ENCODE results near the gene BCL11A.

Gene BCL11A

GRCh38 chr2:60544062-60544461, 9.4 kb downstream of the BCL11A start:
- DNase-seq, result no peak

DNA sequence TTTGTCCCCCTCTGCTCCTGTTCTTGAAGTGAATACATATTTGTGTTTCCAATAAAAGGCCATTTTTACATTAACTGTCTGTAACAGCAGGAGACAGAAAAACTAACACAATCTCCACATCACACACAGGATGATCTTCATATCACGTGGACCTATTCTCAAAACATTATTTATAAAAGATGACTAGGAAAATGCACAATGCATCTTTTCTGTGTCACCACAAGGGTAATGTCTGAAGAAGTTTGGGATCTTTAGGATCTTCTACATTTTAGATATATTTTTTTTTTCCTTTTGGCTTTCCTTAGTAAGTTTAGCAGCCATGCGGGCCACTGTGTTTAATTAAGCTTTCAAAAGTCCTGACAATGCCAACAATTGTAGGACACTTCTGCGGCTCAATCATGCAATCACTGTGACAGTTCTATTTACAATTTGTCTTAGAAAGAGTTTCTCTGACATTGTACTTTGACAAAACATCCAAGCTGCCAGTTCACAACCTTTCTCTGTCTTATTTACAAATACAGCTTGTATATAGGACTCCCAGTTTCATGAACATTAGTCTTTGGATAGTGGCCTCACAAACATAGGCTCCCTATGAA, 12.3 kb downstream of the BCL11A start:
- no peak for DNase-seq

GRCh38 chr2:60540074-60540473, 13.4 kb downstream of the BCL11A start:
- DNase-seq, result no peak

DNA sequence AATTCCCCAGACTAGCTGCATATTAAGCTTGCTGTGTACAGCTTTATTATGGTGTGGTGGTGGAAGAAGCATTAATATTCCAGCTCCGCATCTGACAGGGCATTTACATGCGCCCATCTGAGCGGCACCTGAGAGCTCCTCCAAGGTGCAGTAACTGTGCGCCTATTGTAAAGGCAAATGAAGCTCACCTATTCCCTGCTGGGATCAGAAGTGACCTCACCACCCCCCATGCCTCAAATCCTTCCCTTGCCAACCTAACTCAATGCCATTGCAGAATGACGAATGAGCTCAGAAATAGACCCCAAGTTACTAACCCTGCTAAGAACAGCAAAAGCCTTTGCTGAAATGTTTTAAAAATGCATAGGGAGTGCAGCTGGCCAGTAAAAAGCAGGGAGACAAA, 14.3 kb downstream of the BCL11A start:
- no peak for DNase-seq

DNA sequence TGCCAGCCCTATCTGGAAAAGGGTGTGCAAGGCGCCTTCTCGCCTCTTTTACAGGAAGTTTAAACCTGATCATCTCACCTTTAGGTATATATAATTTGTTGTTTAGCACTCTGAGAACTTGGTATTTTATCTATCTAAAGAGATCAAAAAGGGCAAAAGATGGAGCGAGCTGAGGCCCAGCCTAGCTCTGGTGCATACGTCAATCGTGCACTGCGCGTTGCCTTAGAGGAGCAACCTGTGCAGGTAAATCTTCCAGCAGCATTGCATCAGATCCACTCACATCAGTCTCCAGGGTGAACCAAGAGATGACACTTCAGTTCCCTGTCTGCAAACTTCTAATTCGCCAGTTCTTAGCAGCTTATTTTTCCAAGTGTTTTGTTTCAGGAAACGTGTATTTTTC, 15.4 kb downstream of the BCL11A start:
- DNase-seq, result no peak

GRCh38 chr2:60536746-60537145, 16.7 kb downstream of the BCL11A start:
- DNase-seq, result no peak

GRCh38 chr2:60535685-60536312, 17.7 kb downstream of the BCL11A start:
- DNase-seq, result no peak

DNA sequence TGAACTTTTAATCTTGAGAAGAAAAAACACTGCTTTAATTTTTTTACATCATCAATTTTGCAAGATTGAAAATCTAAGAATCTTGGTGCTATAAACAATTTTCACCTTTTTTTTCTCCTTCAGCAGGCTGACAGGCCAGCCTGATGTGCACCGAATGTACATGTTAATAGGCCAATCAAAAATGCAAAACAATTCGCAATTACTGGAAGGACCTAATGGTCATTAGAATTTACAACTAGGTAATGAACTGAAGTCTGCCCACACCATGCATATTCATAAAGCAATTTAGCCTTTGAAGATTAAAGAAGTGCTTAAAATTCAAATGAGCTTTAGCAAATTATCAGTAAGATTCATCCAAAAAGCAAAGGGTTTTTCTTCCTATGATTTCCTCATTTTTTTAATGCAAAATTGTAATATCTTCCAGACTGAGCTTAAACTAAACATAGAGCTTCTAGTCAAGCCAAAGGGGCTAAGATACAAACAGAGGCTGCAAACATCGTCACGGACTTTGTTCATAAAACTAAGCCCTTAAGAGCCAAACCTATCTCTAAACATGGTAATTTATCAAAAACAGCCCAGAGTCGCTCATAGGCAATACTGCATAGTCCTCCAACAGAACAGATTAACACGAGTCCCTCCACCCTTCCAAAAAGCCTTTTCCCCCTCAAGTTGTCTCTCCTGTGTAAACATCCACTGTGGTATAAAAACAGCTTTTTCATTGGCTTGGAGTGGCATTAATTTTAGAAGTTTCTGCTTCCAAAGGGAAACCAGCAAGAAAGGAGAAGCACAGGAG, 18.4 kb downstream of the BCL11A start:
- DNase-seq, result no peak

DNA sequence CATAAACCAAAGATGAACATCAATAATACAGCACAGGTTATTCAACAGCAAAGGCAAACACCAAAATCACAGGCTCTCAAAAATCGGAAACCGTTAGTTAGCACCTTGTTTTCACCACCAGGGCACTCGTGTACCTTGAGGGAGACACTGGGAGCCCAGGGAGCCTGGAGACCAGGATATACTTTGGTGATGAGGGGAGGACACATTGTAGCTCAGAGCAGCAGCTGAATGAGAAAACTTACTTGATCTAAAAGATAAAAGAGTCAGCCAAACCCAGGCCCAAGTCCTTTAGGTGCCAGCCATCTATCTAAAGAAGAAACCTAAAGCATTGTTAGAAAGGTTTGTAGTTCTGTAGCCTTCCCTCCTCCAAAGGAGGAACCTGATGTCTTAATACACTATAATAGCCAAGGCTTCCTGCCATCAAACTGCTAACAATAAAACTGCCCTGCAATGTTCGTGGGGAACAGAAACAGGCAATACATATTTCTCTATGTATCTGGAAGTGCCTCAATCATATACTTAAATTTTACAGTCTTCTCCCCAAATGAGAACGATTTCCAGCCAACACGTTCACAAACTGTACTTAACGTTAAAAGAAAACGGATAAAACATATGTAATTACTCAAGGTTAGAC, 19.3 kb downstream of the BCL11A start:
- no peak for DNase-seq

DNA sequence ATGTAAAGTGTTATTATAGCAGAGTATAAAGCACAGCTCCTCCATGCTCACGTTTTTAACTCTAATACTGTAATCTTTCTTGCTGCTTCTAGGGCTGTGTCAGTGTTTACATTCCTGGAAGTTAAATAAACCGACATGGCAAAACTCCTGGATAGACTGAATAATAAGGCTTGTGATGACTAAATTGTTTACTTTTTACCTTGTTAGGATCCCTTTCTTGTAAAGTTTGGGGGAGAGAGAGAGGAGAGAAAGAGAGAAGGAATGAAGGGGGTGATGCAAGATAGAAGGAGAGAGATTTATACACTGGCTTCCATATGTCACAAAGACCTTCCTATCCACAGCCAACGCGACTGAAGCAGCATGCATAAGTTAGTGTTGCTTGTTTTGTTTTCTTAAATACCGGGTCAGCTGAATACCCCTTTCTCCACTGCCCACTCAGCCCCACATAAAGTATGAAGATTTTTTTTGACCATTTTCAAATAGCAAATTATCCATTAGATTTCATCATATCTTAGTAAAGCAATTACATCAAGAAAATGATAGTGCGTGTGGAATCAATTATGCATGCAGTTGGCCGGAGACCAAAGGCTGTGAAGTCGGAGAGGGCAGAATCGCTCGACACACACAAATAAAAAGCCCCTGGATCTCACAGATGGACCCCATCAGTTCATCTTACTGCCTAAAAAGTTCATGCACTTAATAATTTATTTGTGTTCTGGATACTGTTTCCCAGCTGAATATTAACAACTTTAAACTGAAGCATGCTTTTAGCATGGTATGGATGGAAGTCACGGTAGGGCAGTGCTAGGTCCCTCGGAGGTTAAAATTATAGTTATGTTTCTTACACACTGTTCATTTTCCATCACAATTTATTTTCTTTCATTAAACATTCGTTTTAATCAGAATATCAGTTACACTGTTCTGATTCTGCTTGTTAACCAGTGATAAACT, 20.1 kb downstream of the BCL11A start:
- DNase-seq, result no peak

GRCh38 chr2:60532421-60532820, 21.0 kb downstream of the BCL11A start:
- no peak for DNase-seq

DNA sequence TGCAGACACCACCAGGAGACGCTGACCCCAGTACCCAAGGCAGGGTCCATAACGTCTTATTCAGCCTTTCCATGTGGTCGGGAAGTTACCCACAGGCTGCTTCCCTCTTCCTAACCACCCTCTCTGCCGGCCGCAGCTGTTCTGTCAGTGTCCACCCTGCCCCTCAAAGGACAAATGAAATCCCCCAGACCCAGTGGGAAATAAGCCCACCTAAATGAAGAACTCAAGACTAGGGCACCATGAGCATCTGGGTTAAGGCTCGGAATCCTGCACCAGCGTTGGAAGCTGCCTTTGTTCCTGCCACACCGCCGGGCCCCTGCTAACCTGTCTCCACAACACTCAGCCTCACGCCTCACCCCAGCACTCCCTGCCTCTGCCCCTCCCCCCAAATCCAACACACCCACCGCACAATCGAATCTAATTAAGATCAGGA, 21.7 kb downstream of the BCL11A start:
- no peak for DNase-seq

GRCh38 chr2:60530660-60531281, 22.7 kb downstream of the BCL11A start:
- no peak for DNase-seq

GRCh38 chr2:60529785-60530627, 23.4 kb downstream of the BCL11A start:
- DNase-seq, result no peak

- no peak for DNase-seq
Observed at GRCh38 chr2:60529136-60529784, 24.2 kb downstream of the BCL11A start.

- no peak for DNase-seq
Observed at GRCh38 chr2:60528281-60529020, 25.0 kb downstream of the BCL11A start.

GRCh38 chr2:60527762-60528161, 25.7 kb downstream of the BCL11A start:
- DNase-seq, result no peak

- no peak for DNase-seq
Observed at GRCh38 chr2:60526623-60527022, 26.8 kb downstream of the BCL11A start.

DNA sequence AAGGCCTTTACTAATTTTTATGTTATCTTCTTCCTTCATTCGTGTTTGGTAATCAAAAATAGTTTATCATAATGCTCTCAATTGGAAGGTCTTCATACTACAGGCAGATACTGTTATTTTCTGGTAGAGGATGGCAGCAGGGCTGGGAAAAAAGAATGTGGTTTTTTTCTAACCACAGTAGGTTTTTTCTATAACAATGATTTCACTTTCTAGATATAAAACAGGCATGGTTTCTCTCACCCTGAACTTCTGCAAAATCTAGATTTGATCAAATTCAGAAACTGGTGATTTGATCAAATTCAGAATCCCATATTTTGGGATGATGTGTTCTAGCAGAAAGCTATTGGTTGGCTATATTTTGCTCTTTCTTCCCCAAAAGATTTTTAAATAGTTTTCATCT, 27.6 kb downstream of the BCL11A start:
- no peak for DNase-seq

DNA sequence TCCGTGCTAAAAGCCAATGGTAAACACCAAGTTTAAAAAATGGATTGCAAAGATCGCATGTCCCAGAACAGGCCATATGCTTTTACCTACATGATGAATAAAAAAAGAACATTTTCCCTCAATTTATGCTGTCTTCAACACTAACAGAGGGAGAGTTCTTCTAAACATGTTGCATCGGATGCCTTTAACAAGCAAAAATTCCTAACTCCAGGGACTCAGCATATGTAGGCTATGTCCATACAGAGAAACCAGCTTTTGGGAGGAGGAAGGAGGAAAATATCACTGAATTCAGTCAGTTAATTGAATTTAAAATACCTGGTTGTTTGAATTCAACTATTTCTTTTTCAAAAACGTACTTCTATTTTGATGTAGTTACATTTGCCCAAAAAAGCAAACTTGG, 28.6 kb downstream of the BCL11A start:
- DNase-seq, result no peak

All from effector CD4-positive, alpha-beta T cell (primary cell).